ENCODE measurements around the gene SEC24C.

- no peak for TF ChIP-seq CTCF (IDR thresholded peaks at IDR 0.05)
- TF ChIP-seq SIN3A (IDR thresholded peaks at IDR 0.05; ENCODE audit: borderline replicate concordance, insufficient read depth, low read depth, low read length) = no peak
- no peak for TF ChIP-seq REST (IDR thresholded peaks at IDR 0.05; ENCODE audit: insufficient read depth in 1 of 2, low read depth in 2 of 2, low read length in 1 of 2)
- TF ChIP-seq POLR2AphosphoS5 (IDR thresholded peaks at IDR 0.05; ENCODE audit: low read depth, low read length) = no peak
Measured at GRCh38 chr10:73759512-73760115, 15.4 kb downstream of the SEC24C start.

Measured in Panc1 (cell line).